Stimulated activated CD8-positive, alpha-beta memory T cell treated with anti-CD3 and anti-CD28 coated beads, Interleukin-2, amount 100 ng/mL, for 1 hour (primary cell): ENCODE data around the gene MATN1.
A peak's percentile ranks its signal among the peaks of the same experiment; 100 is the strongest.

ENCODE experiments used
- DNase-seq, 2 donors: peaks; one replicate each; pipeline ENCODE4 v3.0.0-alpha.2; 2020; ENCODE audit warnings: low read depth in 2 of 2

Gene MATN1

GRCh38 chr1:30718636-30719405 lies 4.6 kb downstream of the MATN1 start:
- DNase-seq = peak; percentile 76 to 77

DNA sequence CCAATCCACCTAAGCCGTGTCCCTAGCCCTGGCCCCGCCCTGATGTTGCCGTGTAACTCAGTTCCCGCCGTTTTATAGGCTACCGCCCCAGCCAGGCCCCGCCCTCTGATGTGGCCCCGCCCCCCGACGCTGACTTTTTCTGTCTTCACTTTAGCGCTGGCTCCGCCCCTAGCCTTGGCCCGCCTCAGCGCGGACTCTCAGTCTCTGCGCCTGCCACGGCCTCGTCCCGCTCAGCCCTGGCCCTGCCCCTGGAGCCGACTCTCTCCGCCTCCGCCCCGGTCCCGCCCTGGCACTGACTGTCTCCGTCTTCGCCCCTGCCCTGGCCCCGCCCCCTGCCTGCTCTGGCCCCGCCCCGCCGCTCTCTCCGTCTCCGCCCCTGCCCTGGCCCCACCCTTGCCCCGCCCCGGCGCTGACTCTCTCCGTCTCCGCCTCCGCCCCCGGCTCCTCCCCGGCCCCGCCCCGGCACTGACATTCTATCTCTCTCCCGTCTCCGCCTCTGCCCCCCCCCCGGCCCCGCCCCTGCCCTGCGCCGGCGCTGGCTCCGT lies 5.2 kb downstream of the MATN1 start:
- DNase-seq = peak; percentile 99 to 100

DNA sequence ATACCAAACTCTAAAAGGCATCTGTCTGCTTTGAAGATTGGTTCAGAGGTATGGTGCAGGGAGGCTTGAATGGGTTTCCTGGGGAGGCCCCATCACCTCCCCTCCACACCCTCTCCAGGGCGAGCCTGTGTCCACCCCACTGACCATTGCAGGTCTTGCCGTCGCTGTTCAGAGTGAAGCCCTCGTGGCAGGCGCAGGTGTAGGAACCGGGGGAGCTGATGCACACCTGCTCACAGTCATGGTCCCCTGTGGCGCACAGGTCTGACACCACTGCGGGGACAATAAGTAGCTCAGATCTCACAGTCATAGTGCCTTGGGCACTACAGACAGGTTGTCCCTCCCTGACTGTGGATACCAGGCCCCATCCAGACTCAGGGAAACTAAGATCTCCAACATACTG lies 6.7 kb downstream of the MATN1 start:
- DNase-seq = no peak

DNA sequence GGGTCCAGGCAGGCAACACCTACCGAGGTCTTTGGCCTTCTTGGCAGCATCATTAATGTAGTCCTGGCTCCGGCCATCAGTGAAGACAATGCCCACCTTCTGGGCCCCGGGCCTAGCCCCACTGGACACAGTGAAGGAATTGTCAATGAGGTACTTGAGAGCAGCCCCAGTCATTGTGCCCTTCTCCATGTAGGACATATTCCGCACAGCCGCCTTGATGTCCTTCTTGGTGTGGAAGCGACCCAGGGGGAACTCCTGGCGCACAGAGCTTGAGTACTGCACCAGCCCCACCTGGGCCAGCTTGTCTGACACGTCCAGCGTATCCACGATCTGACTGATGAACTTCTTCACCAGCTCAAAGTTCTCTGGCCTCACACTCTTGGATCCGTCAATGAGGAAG lies 7.5 kb downstream of the MATN1 start:
- DNase-seq = no peak

DNA sequence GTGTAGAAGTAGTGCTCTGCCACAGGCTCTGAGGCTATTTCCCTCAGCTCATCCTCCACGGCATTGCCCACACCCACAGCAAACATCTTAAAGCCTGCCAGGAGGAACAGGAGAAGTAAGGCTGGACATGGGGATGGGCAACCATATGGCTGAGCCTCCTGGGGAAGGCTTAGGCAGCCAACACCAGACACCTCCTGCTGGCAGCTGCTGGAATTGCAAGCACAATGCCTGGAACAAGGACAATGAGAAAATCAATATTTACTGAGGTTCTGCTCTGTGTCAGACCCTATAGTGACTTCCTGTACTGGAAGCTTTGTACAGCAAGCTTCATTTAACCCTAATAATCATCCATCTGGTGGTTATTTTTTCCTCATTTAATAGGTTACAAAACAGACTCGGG lies 8.2 kb downstream of the MATN1 start:
- DNase-seq = no peak

- DNase-seq = no peak
Observed at GRCh38 chr1:30714536-30715090, 8.8 kb downstream of the MATN1 start.

GRCh38 chr1:30714025-30714424 lies 9.4 kb downstream of the MATN1 start:
- no peak for DNase-seq

DNA sequence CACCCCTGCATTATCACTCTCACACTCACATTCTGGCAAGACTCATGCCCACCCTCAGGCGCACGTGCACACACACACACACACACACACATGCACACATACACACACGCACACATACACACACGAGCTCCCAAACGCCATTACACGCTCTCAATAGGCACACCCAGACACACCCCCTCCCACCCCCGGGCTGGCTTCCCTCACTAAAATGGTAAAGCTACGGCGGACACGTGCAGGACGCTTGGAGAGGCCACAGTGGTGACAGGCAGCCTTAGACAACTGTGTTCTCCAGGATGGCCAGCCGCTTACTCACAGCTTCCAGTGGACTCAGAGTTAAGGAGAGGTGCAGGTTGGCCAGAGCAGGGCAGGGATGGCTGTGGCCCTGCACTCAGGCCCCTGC lies 10.1 kb downstream of the MATN1 start:
- no peak for DNase-seq

- DNase-seq = no peak
Observed at GRCh38 chr1:30712583-30712982, 10.8 kb downstream of the MATN1 start.

- no peak for DNase-seq
Observed at GRCh38 chr1:30710407-30710806, 13.0 kb downstream of the MATN1 start.

DNA sequence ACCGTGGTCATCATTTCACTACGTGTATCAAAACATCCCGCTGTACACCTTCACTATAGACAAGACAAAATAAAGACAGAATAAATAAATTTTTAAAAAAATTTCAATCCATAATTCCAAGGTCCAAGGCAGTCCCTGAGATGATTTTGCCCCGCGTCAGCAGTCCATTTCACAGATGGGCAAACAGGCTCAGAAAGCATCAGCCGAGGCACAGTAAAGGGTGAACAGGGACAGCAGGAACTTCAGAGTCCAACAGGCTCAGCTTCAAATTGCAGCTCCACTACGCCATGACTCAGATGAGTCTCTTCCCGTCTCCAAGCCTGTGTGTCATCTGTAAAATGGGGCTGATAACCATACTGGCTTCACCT lies 15.0 kb downstream of the MATN1 start:
- DNase-seq = no peak

- DNase-seq = peak in 1 of 2 donors; percentile 24
Observed at GRCh38 chr1:30707412-30708360, 15.7 kb downstream of the MATN1 start.

- DNase-seq = no peak
Observed at GRCh38 chr1:30706528-30706927, 16.9 kb downstream of the MATN1 start.

DNA sequence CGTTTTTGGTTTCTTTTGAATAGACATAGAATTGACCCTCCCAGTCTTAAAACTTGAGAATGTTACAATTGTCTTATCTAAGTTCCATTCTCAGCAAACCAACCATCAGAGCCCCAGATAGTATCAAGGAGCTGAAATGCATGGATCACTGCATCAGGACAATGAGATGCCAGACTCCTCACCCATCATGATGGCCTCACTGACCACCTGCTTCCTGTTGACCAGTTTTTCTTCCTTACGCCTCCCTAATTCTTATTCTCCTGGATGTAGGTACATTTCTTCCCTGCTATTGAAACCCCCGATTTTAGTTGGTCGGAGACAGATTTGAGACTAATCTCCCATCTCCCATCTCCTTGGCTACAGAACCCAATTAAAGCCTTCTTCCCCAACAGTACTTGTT lies 17.7 kb downstream of the MATN1 start:
- no peak for DNase-seq

GRCh38 chr1:30704765-30705509 lies 18.4 kb downstream of the MATN1 start:
- no peak for DNase-seq

DNA sequence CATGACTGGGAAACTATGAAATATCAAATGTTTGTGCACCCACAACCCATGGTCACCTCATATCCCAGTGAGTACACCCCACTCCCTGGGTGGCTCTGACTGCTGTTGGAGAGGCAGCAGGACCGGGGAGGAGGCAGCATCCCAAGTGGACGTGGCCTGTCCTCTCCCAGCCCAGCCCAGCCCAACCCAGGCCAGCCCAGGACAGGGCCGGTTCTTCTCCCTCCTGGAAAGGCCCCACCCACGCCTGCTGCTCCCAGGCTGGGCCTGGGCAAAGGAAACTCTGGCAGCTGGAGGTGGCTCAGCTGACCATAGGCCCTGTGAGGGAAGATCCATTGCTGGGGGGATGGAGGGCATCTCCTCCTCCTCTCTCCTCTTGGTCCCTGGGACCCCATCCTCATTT lies 19.1 kb downstream of the MATN1 start:
- no peak for DNase-seq

- DNase-seq = no peak
Observed at GRCh38 chr1:30702823-30703222, 20.6 kb downstream of the MATN1 start.

GRCh38 chr1:30701258-30701633 lies 22.1 kb downstream of the MATN1 start:
- DNase-seq = no peak

DNA sequence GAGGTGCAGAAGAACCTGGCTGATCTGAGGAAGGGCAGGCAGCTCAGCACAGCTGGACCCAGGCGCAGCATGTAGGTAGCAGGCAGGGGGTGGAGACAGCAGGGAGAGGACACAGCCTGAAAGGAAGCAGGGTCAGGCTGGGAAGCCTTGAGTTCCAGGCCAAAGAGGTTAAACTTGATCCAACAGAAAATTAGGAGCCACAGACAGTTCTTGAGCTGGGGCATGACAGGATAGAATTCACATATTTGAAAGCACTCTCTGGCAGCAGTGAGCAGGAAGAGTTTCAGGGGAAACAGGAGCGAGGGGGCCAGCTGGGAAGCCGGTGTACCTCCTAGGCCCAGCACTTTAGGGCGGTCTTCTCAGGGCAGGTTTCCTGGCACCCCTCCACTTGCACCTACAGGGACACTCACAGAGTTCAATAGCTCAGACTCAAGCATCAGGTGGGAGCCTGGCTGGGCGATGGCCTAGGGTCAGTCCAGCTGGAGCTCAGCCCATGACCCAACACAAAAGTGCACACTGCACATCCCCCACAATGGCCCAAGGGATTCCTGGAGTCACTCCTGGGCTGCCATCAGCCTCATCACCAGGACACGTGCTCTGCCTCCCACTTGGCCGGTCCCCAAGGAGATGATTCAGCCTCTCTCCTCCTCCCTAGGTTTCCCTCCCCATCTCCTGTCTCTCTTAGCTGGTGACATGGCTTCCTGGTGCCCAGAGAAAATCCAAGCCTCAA lies 22.7 kb downstream of the MATN1 start:
- DNase-seq = no peak

- DNase-seq = no peak
Observed at GRCh38 chr1:30699762-30700161, 23.6 kb downstream of the MATN1 start.

GRCh38 chr1:30698401-30698981 lies 24.9 kb downstream of the MATN1 start:
- DNase-seq = no peak
